HG02938 (cell line): Measurements from ENCODE around the gene CNTN5.

Experiments
- ATAC-seq: cut with Tn5 transposase; IDR thresholded peaks from one replicate; pipeline ENCODE4 v1.9.1; 2021; ENCODE audit warnings: mild to moderate bottlenecking, moderate library complexity; ENCODE audit not compliant: unreplicated experiment

CNTN5 gene

GRCh38 chr11:99589771-99590170 is 569.0 kb downstream of the CNTN5 start:
- no peak for ATAC-seq

- no peak for ATAC-seq
Measured at GRCh38 chr11:99592266-99592665, 571.5 kb downstream of the CNTN5 start.

GRCh38 chr11:99593197-99593596 is 572.4 kb downstream of the CNTN5 start:
- ATAC-seq = no peak

GRCh38 chr11:99601179-99601578 is 580.4 kb downstream of the CNTN5 start:
- ATAC-seq = no peak

GRCh38 chr11:99614352-99614751 is 593.6 kb downstream of the CNTN5 start:
- no peak for ATAC-seq

- no peak for ATAC-seq
Measured at GRCh38 chr11:99630629-99631028, 609.9 kb downstream of the CNTN5 start.

GRCh38 chr11:99631618-99632017 is 610.9 kb downstream of the CNTN5 start:
- no peak for ATAC-seq

- no peak for ATAC-seq
Measured at GRCh38 chr11:99632969-99633368, 612.2 kb downstream of the CNTN5 start.

GRCh38 chr11:99634581-99634980 is 613.8 kb downstream of the CNTN5 start:
- no peak for ATAC-seq

- ATAC-seq = no peak
Measured at GRCh38 chr11:99638073-99638553, 617.4 kb downstream of the CNTN5 start.

- ATAC-seq = no peak
Measured at GRCh38 chr11:99640671-99641070, 619.9 kb downstream of the CNTN5 start.

- ATAC-seq = no peak
Measured at GRCh38 chr11:99645934-99646333, 625.2 kb downstream of the CNTN5 start.

- ATAC-seq = no peak
Measured at GRCh38 chr11:99670067-99670676, 649.4 kb downstream of the CNTN5 start.

GRCh38 chr11:99671808-99672409 is 651.2 kb downstream of the CNTN5 start:
- ATAC-seq = no peak

- no peak for ATAC-seq
Measured at GRCh38 chr11:99676292-99676691, 655.5 kb downstream of the CNTN5 start.

- ATAC-seq = no peak
Measured at GRCh38 chr11:99682171-99682570, 661.4 kb downstream of the CNTN5 start.

- ATAC-seq = peak; percentile 47
Measured at GRCh38 chr11:99682646-99683045, 661.9 kb downstream of the CNTN5 start.

- peak; percentile 58 for ATAC-seq
Measured at GRCh38 chr11:99683933-99684332, 663.2 kb downstream of the CNTN5 start.

GRCh38 chr11:99686838-99687237 is 666.1 kb downstream of the CNTN5 start:
- no peak for ATAC-seq

- ATAC-seq = no peak
Measured at GRCh38 chr11:99687320-99687719, 666.6 kb downstream of the CNTN5 start.

GRCh38 chr11:99693941-99694492 is 673.3 kb downstream of the CNTN5 start:
- no peak for ATAC-seq

- ATAC-seq = no peak
Measured at GRCh38 chr11:99695106-99695505, 674.4 kb downstream of the CNTN5 start.
